ENCODE results near the gene ATG13.

DNA sequence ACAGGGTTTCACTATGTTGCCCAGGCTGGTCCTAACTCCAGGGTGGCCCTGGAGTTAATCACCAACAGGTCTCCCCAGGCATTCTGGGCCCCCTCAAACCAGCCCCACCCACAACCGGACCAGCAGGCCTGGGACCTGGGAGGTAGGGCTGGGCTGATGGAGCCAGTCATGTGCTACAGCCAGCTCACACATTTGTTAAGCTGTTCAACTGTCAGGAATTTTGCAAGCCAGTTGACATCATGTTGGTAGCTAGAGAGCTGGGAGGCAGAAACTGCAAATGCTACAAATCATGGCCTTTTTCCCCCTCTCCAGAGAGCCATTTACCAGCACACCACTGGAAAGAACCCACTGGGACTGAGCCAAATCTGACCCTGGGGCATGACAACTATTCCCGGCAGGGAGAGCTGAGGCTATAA lies 76.3 kb downstream of the ATG13 start:
- TF ChIP-seq, protein P1, sequence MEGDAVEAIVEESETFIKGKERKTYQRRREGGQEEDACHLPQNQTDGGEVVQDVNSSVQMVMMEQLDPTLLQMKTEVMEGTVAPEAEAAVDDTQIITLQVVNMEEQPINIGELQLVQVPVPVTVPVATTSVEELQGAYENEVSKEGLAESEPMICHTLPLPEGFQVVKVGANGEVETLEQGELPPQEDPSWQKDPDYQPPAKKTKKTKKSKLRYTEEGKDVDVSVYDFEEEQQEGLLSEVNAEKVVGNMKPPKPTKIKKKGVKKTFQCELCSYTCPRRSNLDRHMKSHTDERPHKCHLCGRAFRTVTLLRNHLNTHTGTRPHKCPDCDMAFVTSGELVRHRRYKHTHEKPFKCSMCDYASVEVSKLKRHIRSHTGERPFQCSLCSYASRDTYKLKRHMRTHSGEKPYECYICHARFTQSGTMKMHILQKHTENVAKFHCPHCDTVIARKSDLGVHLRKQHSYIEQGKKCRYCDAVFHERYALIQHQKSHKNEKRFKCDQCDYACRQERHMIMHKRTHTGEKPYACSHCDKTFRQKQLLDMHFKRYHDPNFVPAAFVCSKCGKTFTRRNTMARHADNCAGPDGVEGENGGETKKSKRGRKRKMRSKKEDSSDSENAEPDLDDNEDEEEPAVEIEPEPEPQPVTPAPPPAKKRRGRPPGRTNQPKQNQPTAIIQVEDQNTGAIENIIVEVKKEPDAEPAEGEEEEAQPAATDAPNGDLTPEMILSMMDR (IDR thresholded peaks at IDR 0.05), result no peak
- TF ChIP-seq POLR2A (IDR thresholded peaks at IDR 0.05), result no peak
